Left ventricle myocardium superior (tissue), 1 donor: ENCODE results near the gene KCNF1. TPM values are rescaled to one million over a fixed set of nuclear protein-coding genes. Genes with fewer than 3 reads are reported as not detected.
A peak's percentile ranks its signal among the peaks of the same experiment; 100 is the strongest.

Experiments
- ATAC-seq: fragments of 200-7000 bp; cut with Tn5 transposase; one replicate; pipeline ENCODE4 v1.9.1; 2020; ENCODE audit warnings: mild to moderate bottlenecking, moderate library complexity
- DNase-seq: peaks from one replicate; pipeline ENCODE4 v3.0.0-alpha.2; 2020
- intact Hi-C: fragments of 100-400 bp; cut with micrococcal nuclease; formaldehyde crosslinking; loops from one replicate; pipeline ENCODE4 v1.11.0; 2022
- total RNA-seq: library from RNA; stranded (reverse); fragmentation: NEBNext Ultra II Directional; extraction: Animal tissue kit (Norgen Biotek cat#: 25700); gene quantifications from one replicate; pipeline ENCODE4 v1.2.1, GENCODE V29; 2021
- donor health status: DM: no; HTN: yes; CAD: no; lungs with severe emphysema.

Gene KCNF1
- total RNA-seq, 1 donor from 2014 or later: 0.17 TPM

GRCh38 chr2:10879624-10880585 is 31.8 kb upstream of the KCNF1 start:
- no peak for ATAC-seq
- no peak for DNase-seq
- intact Hi-C loops: no loop called here

- intact Hi-C loops: no loop called here
- no peak for ATAC-seq
- no peak for DNase-seq
Measured at GRCh38 chr2:10880586-10881321, 31.0 kb upstream of the KCNF1 start.

- intact Hi-C loops: no loop called here
- DNase-seq (no peak), ATAC-seq (no peak)
Measured at GRCh38 chr2:10882568-10882967, 29.2 kb upstream of the KCNF1 start.

- ATAC-seq (no peak), DNase-seq (no peak)
- intact Hi-C loops: no loop called here
Measured at GRCh38 chr2:10883066-10883465, 28.7 kb upstream of the KCNF1 start.

- DNase-seq (no peak), ATAC-seq (peak; percentile 21)
- intact Hi-C loops: no loop called here
Measured at GRCh38 chr2:10883801-10884478, 27.8 kb upstream of the KCNF1 start.

- ATAC-seq (no peak), DNase-seq (no peak)
- intact Hi-C loops: no loop called here
Measured at GRCh38 chr2:10884574-10884975, 27.2 kb upstream of the KCNF1 start.

GRCh38 chr2:10885094-10885860 is 26.5 kb upstream of the KCNF1 start:
- intact Hi-C loops: no loop called here

GRCh38 chr2:10887476-10887875 is 24.3 kb upstream of the KCNF1 start:
- no peak for DNase-seq
- intact Hi-C loops: no loop called here
- no peak for ATAC-seq

More at GRCh38 chr2:10885094-10885860, 26.5 kb upstream of the KCNF1 start:
- DNase-seq: no peak
- no peak for ATAC-seq

- ATAC-seq: peak; percentile 55
- no peak for DNase-seq
- intact Hi-C loops: no loop called here
Measured at GRCh38 chr2:10889651-10890215, 22.0 kb upstream of the KCNF1 start.

GRCh38 chr2:10890706-10891270 is 20.9 kb upstream of the KCNF1 start:
- ATAC-seq (peak; percentile 19), DNase-seq (no peak)

GRCh38 chr2:10891390-10891789 is 20.3 kb upstream of the KCNF1 start:
- DNase-seq: no peak
- intact Hi-C loops: no loop called here
- peak; percentile 5 for ATAC-seq

More at GRCh38 chr2:10890706-10891270, 20.9 kb upstream of the KCNF1 start:
- intact Hi-C loops: no loop called here

- ATAC-seq (no peak), DNase-seq (no peak)
- intact Hi-C loops: no loop called here
Measured at GRCh38 chr2:10891848-10892247, 19.9 kb upstream of the KCNF1 start.

GRCh38 chr2:10892316-10892715 is 19.4 kb upstream of the KCNF1 start:
- intact Hi-C loops: no loop called here
- ATAC-seq (no peak), DNase-seq (no peak)

- DNase-seq: no peak
- intact Hi-C loops: no loop called here
- no peak for ATAC-seq
Measured at GRCh38 chr2:10892796-10893350, 18.9 kb upstream of the KCNF1 start.

GRCh38 chr2:10894264-10894935 is 17.3 kb upstream of the KCNF1 start:
- ATAC-seq (no peak), DNase-seq (no peak)
- intact Hi-C loops: no loop called here

GRCh38 chr2:10895231-10895630 is 16.5 kb upstream of the KCNF1 start:
- intact Hi-C loops: no loop called here
- ATAC-seq: no peak
- DNase-seq: no peak

- DNase-seq: no peak
- intact Hi-C loops: no loop called here
- no peak for ATAC-seq
Measured at GRCh38 chr2:10897956-10898355, 13.8 kb upstream of the KCNF1 start.
